CD4-positive, alpha-beta T cell (primary cell): ENCODE data around the gene CDIP1. TPM values are rescaled to one million over a fixed set of nuclear protein-coding genes. Genes with fewer than 3 reads are reported as not detected.

Experiments
- ATAC-seq: fragments of 200-7000 bp; cut with Tn5 transposase; one replicate; pipeline ENCODE4 v1.10.0; 2022; ENCODE audit warnings: mild to moderate bottlenecking; ENCODE audit not compliant: poor library complexity
- CTCF ChIA-PET: fragments of 350-600 bp; sonication (Branson Sonifier 250); formaldehyde crosslinking; loops from one replicate; lab custom pipeline; 2021; ENCODE audit warnings: antibody characterized with exemption, inconsistent platforms; lab: Charles Lee
- POLR2A ChIA-PET: fragments of 350-600 bp; sonication (Branson Sonifier 250); formaldehyde crosslinking; loops from one replicate; lab custom pipeline; 2021; ENCODE audit warnings: antibody characterized with exemption, inconsistent platforms; lab: Charles Lee
- DNase-seq, 14 experiments: peaks; one replicate each; pipeline ENCODE4 v3.0.0-alpha.2; 2013 to 2020; ENCODE audit warnings: mixed read lengths in 2 of 14
- H3K27ac ChIP-seq, 2 donors: one replicate each; pipeline versions ENCODE4 v1.5.1 to v1.7.0; 2013; ENCODE audit warnings: low read length in 2 of 2, low read depth in 1 of 2, mild to moderate bottlenecking in 1 of 2
- H3K27me3 ChIP-seq, 2 experiments: 1 replicate in 1 of 2; 2 replicates in 1 of 2; pipeline versions ENCODE4 v1.6.1 to v1.7.0; 2013; ENCODE audit warnings: low read length in 2 of 2, control low read depth in 1 of 2, mild to moderate bottlenecking in 1 of 2, moderate library complexity in 1 of 2; ENCODE audit not compliant: insufficient read depth in 2 of 2, control insufficient read depth in 1 of 2
- H3K36me3 ChIP-seq: one replicate; pipeline ENCODE4 v1.6.1; 2013; ENCODE audit warnings: low read length, control low read depth; ENCODE audit not compliant: insufficient read depth
- H3K4me1 ChIP-seq: one replicate; pipeline ENCODE4 v1.6.1; 2013; ENCODE audit warnings: low read length, control low read depth; ENCODE audit not compliant: insufficient read depth
- H3K4me3 ChIP-seq: one replicate; pipeline ENCODE4 v1.5.1; 2013; ENCODE audit warnings: mild to moderate bottlenecking, low read length, moderate library complexity
- H3K9me3 ChIP-seq, 2 experiments: 1 replicate in 1 of 2; 2 replicates in 1 of 2; pipeline versions ENCODE4 v1.6.1 to v1.7.0; 2013; ENCODE audit warnings: low read length in 2 of 2, mild to moderate bottlenecking in 2 of 2, control low read depth in 1 of 2, moderate library complexity in 1 of 2; ENCODE audit not compliant: control insufficient read depth in 1 of 2, insufficient read depth in 1 of 2
- H3K27ac Mint-ChIP-seq: one replicate; pipeline ENCODE4 v1.8.0; 2020; ENCODE audit warnings: mixed read lengths
- H3K27me3 Mint-ChIP-seq: one replicate; pipeline ENCODE4 v1.8.0; 2021; ENCODE audit warnings: mixed read lengths
- H3K36me3 Mint-ChIP-seq: one replicate; pipeline ENCODE4 v1.8.0; 2021; ENCODE audit warnings: low read depth, mixed read lengths
- H3K4me1 Mint-ChIP-seq: one replicate; pipeline ENCODE4 v1.8.0; 2021; ENCODE audit warnings: low read depth, mixed read lengths
- H3K4me3 Mint-ChIP-seq: one replicate; pipeline ENCODE4 v1.8.0; 2020; ENCODE audit warnings: mild to moderate bottlenecking, mixed read lengths
- H3K9me3 Mint-ChIP-seq: one replicate; pipeline ENCODE4 v1.8.0; 2020; ENCODE audit warnings: mixed read lengths
- CTCF ChIP-seq: fragments of 200-600 bp; IDR thresholded peaks from one replicate; pipeline ENCODE4 v1.8.0; 2022; ENCODE audit warnings: antibody characterized with exemption, mild to moderate bottlenecking
- intact Hi-C, 2 experiments: fragments of 100-400 bp; cut with DNase I in 1 of 2; cut with micrococcal nuclease in 1 of 2; formaldehyde crosslinking; loops; one replicate each; pipeline versions ENCODE4 v1.15.1 to v1.9.0; 2023 to 2025; cut with DNase I, micrococcal nuclease
- total RNA-seq, 174 experiments: library from RNA in 2 of 174; stranded (reverse) in 2 of 174; gene quantifications; one replicate each; pipeline ENCODE4 v1.2.3 and lab custom pipeline; 2021 to 2026

Gene CDIP1
- total RNA-seq, 2 experiments from 2014 or later, result 19.5 to 22.4 TPM

- no peaks in the 10 kb centered on the region for H3K9me3 Mint-ChIP-seq
- H3K27ac Mint-ChIP-seq, result peak overlapping the region; percentile 97
- H3K4me1 Mint-ChIP-seq, result peaks cover 60% of the 10 kb centered on the region
- no peak overlapping the region for H3K4me3 Mint-ChIP-seq
- H3K27me3 ChIP-seq, result no peaks in the 10 kb centered on the region
- ChIA-PET CTCF (interaction anchor here (1.2 kb wide), 1 partner anchor 35 kb away, joined by 4 read pairs; the partner anchor contains the start of gene HMOX2), POLR2A (interaction anchor here (1.1 kb wide), 1 partner anchor 35 kb away, joined by 3 read pairs; the partner anchor contains the start of gene HMOX2)
- ATAC-seq (no peak), DNase-seq (peak in 2 of 14 experiments; percentile 24 to 42)
- no peaks in the 10 kb centered on the region for H3K9me3 ChIP-seq
- no peak for TF ChIP-seq CTCF
- H3K4me1 ChIP-seq, result peaks cover 69% of the 10 kb centered on the region
- no peak overlapping the region for H3K4me3 ChIP-seq
- no peak overlapping the region for H3K27ac ChIP-seq
- peaks cover 85% of the 10 kb centered on the region for H3K36me3 Mint-ChIP-seq
- intact Hi-C loops, result no loop called here
- no peaks in the 10 kb centered on the region for H3K27me3 Mint-ChIP-seq
- peaks cover 79% of the 10 kb centered on the region for H3K36me3 ChIP-seq
Observed at GRCh38 chr16:4510747-4511426, 27.7 kb downstream of the CDIP1 start.

GRCh38 chr16:4510131-4510530 is 28.4 kb downstream of the CDIP1 start:
- Mint-ChIP-seq H3K27me3 (no peaks in the 10 kb centered on the region), H3K9me3 (no peaks in the 10 kb centered on the region), H3K4me1 (peaks cover 60% of the 10 kb centered on the region), H3K4me3 (no peak overlapping the region), H3K36me3 (peaks cover 89% of the 10 kb centered on the region), H3K27ac (peak overlapping the region; percentile 97)
- H3K27me3 ChIP-seq, result no peaks in the 10 kb centered on the region
- intact Hi-C loops, result no loop called here
- DNase-seq (no peak), ATAC-seq (no peak)
- H3K27ac ChIP-seq, result no peak overlapping the region
- ChIA-PET POLR2A (interaction anchor here (1.1 kb wide), 1 partner anchor 34 kb away, joined by 3 read pairs; the partner anchor contains the start of gene HMOX2), CTCF (interaction anchor here (1.2 kb wide), 1 partner anchor 34 kb away, joined by 4 read pairs; the partner anchor contains the start of gene HMOX2)
- H3K4me1 ChIP-seq, result peaks cover 71% of the 10 kb centered on the region
- no peak for TF ChIP-seq CTCF
- H3K36me3 ChIP-seq, result peaks cover 79% of the 10 kb centered on the region
- no peak overlapping the region for H3K4me3 ChIP-seq
- no peaks in the 10 kb centered on the region for H3K9me3 ChIP-seq

- ChIA-PET CTCF (interaction anchor here (6.0 kb wide), 1 partner anchor 32 kb away, joined by 70 read pairs; the partner anchor contains the start of gene HMOX2), POLR2A (interaction anchor here (1.1 to 6.0 kb wide), 4 partner anchors 30 to 94 kb away, joined by 3 to 140 read pairs (median 24); partner anchors contain the start of genes CDIP1, HMOX2 and NMRAL1)
- Mint-ChIP-seq H3K36me3 (peaks cover 87% of the 10 kb centered on the region), H3K4me1 (peaks cover 58% of the 10 kb centered on the region), H3K27ac (peak overlapping the region; percentile 97), H3K27me3 (no peaks in the 10 kb centered on the region), H3K4me3 (no peak overlapping the region), H3K9me3 (no peaks in the 10 kb centered on the region)
- Histone ChIP-seq H3K4me3 (no peak overlapping the region), H3K36me3 (peaks cover 79% of the 10 kb centered on the region), H3K9me3 (no peaks in the 10 kb centered on the region), H3K4me1 (peaks cover 71% of the 10 kb centered on the region), H3K27ac (peak overlapping the region in 1 of 2 donors; percentile 9), H3K27me3 (no peaks in the 10 kb centered on the region)
- ATAC-seq (no peak), DNase-seq (no peak)
- intact Hi-C loops, result no loop called here
- no peak for TF ChIP-seq CTCF
Observed at GRCh38 chr16:4509420-4509819, 29.2 kb downstream of the CDIP1 start.
